Right atrium auricular region (tissue), 2 donors: ENCODE measurements around the gene PRDM11. TPM values are rescaled to one million over a fixed set of nuclear protein-coding genes. Genes with fewer than 3 reads are reported as not detected.

ENCODE experiments used
- DNase-seq: peaks from one replicate; pipeline ENCODE4 v3.0.0-alpha.2; 2019; ENCODE audit warnings: low spot score
- H3K27ac ChIP-seq, 2 donors: fragments of 200-600 bp; sonication (generic); 1 replicate in 1 of 2; 2 replicates in 1 of 2; pipeline ENCODE4 v1.5.1; 2016 to 2019
- H3K27me3 ChIP-seq, 2 donors: fragments of 200-600 bp; sonication (generic); one replicate each; pipeline versions ENCODE4 v1.5.1 to v1.6.0; 2017 to 2019
- H3K36me3 ChIP-seq: fragments of 200-600 bp; sonication (generic); one replicate; pipeline ENCODE4 v1.5.1; 2016
- H3K4me1 ChIP-seq, 2 donors: fragments of 200-600 bp; sonication (generic); one replicate each; pipeline versions ENCODE4 v1.5.1 to v1.6.0; 2017 to 2019
- H3K4me3 ChIP-seq, 2 donors: fragments of 200-600 bp; sonication (generic); 1 replicate in 1 of 2; 2 replicates in 1 of 2; pipeline ENCODE4 v1.5.1; 2017 to 2019; ENCODE audit warnings: mild to moderate bottlenecking in 1 of 2, moderate library complexity in 1 of 2
- H3K9me3 ChIP-seq, 2 donors: fragments of 200-600 bp; sonication (generic); one replicate each; pipeline ENCODE4 v1.5.1; 2019
- total RNA-seq, 2 donors: library from RNA; depleted of rRNA; stranded (reverse); fragments of >200 nt; gene quantifications; one replicate each; pipeline ENCODE4 v1.1.0, GENCODE V29; 2016
- TF ChIP-seq, protein P1 (sequence below), 2 donors: fragments of 200-600 bp; sonication (generic); IDR thresholded peaks; one replicate each; pipeline ENCODE4 v1.5.1; 2019; ENCODE audit warnings: antibody characterized with exemption in 2 of 2

Gene PRDM11
- total RNA-seq, 2 donors from 2014 or later, result 13.5 to 27.6 TPM

DNA sequence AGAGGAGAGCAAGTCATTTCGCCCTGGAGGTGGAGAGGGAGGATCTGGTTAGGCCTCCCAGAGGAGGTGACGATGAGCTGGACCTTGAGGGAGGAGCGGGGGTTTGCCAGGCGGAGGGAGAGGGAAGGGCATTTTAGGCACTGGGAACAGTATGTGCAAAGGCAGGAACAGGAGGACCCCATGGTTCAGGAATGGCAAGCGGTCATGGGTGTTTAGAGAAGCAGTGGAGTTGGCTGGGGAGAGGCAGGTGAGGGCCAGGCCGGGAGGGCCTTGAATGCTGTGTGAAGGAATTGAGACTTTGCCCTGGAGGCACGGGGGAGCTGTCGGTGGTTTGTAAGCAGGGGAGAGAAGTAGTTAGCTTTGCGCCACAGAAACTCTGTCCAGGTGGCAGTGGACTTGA lies 10.3 kb downstream of the PRDM11 start:
- H3K9me3 ChIP-seq, result no peaks in the 10 kb centered on the region
- TF ChIP-seq, protein P1, sequence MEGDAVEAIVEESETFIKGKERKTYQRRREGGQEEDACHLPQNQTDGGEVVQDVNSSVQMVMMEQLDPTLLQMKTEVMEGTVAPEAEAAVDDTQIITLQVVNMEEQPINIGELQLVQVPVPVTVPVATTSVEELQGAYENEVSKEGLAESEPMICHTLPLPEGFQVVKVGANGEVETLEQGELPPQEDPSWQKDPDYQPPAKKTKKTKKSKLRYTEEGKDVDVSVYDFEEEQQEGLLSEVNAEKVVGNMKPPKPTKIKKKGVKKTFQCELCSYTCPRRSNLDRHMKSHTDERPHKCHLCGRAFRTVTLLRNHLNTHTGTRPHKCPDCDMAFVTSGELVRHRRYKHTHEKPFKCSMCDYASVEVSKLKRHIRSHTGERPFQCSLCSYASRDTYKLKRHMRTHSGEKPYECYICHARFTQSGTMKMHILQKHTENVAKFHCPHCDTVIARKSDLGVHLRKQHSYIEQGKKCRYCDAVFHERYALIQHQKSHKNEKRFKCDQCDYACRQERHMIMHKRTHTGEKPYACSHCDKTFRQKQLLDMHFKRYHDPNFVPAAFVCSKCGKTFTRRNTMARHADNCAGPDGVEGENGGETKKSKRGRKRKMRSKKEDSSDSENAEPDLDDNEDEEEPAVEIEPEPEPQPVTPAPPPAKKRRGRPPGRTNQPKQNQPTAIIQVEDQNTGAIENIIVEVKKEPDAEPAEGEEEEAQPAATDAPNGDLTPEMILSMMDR (IDR thresholded peaks at IDR 0.05), result no peak
- no peaks in the 10 kb centered on the region for H3K36me3 ChIP-seq
- H3K4me1 ChIP-seq, result peaks cover 0 to 70% of the 10 kb centered on the region in 2 donors
- H3K4me3 ChIP-seq, result no peak overlapping the region
- peak overlapping the region; percentile 60 to 87 for H3K27ac ChIP-seq
- no peaks in the 10 kb centered on the region for H3K27me3 ChIP-seq
- DNase-seq, result no peak

- Histone ChIP-seq H3K27me3 (no peaks in the 10 kb centered on the region), H3K36me3 (no peaks in the 10 kb centered on the region), H3K9me3 (no peaks in the 10 kb centered on the region), H3K4me3 (no peak overlapping the region), H3K4me1 (peaks cover 0 to 78% of the 10 kb centered on the region in 2 donors), H3K27ac (peak overlapping the region; percentile 60 to 87)
- TF ChIP-seq, protein P1 (IDR thresholded peaks at IDR 0.05), result no peak
- no peak for DNase-seq
These were observed 11.1 kb downstream of the PRDM11 start for GRCh38 chr11:45157247-45158209.

GRCh38 chr11:45158210-45158731 lies 11.8 kb downstream of the PRDM11 start:
- peaks cover 0 to 83% of the 10 kb centered on the region in 2 donors for H3K4me1 ChIP-seq
- H3K27ac ChIP-seq, result peak overlapping the region; percentile 60 to 87
- TF ChIP-seq, protein P1 (IDR thresholded peaks at IDR 0.05), result no peak
- no peaks in the 10 kb centered on the region for H3K9me3 ChIP-seq
- no peaks in the 10 kb centered on the region for H3K27me3 ChIP-seq
- H3K36me3 ChIP-seq, result no peaks in the 10 kb centered on the region
- no peak overlapping the region for H3K4me3 ChIP-seq
- DNase-seq, result no peak

- TF ChIP-seq, protein P1 (IDR thresholded peaks at IDR 0.05), result no peak
- no peaks in the 10 kb centered on the region for H3K9me3 ChIP-seq
- H3K27me3 ChIP-seq, result no peaks in the 10 kb centered on the region
- H3K27ac ChIP-seq, result peak overlapping the region; percentile 60 to 87
- H3K36me3 ChIP-seq, result no peaks in the 10 kb centered on the region
- H3K4me3 ChIP-seq, result no peak overlapping the region
- no peak for DNase-seq
- peaks cover 0 to 89% of the 10 kb centered on the region in 2 donors for H3K4me1 ChIP-seq
These were observed 12.6 kb downstream of the PRDM11 start for GRCh38 chr11:45158891-45159605.

GRCh38 chr11:45159781-45160365 lies 13.4 kb downstream of the PRDM11 start:
- DNase-seq, result no peak
- Histone ChIP-seq H3K9me3 (no peaks in the 10 kb centered on the region), H3K4me1 (peaks cover 0 to 89% of the 10 kb centered on the region in 2 donors), H3K4me3 (no peak overlapping the region), H3K36me3 (no peaks in the 10 kb centered on the region), H3K27me3 (no peaks in the 10 kb centered on the region), H3K27ac (peak overlapping the region; percentile 60 to 87)
- TF ChIP-seq, protein P1 (IDR thresholded peaks at IDR 0.05), result no peak
